Kidney tubule cell (primary cell): ENCODE measurements around the gene PTGFRN.
A peak's percentile ranks its signal among the peaks of the same experiment; 100 is the strongest.

ENCODE experiments used
- DNase-seq: peaks from one replicate; pipeline ENCODE4 v3.0.0-alpha.2; 2018; ENCODE audit warnings: low spot score

PTGFRN gene

GRCh38 chr1:117000142-117000541 is 90.4 kb downstream of the PTGFRN start:
- DNase-seq = no peak

- no peak for DNase-seq
Observed at GRCh38 chr1:117001254-117001927, 91.7 kb downstream of the PTGFRN start, which contains the start of gene CD101. TSS of gene CD101 (plus strand) at chr1:117001760. CDS start at chr1:117001818, 58 bp downstream.

- peak; percentile 35 for DNase-seq
Observed at GRCh38 chr1:117003223-117003875, 93.6 kb downstream of the PTGFRN start.

- DNase-seq = no peak
Observed at GRCh38 chr1:117007719-117008013, 98.0 kb downstream of the PTGFRN start.

- no peak for DNase-seq
Observed at GRCh38 chr1:117008656-117009055, 98.9 kb downstream of the PTGFRN start.

GRCh38 chr1:117009132-117009531 is 99.4 kb downstream of the PTGFRN start:
- no peak for DNase-seq

- DNase-seq = no peak
Observed at GRCh38 chr1:117010310-117010969, 100.7 kb downstream of the PTGFRN start.

- DNase-seq = no peak
Observed at GRCh38 chr1:117011334-117011733, 101.6 kb downstream of the PTGFRN start.

GRCh38 chr1:117013309-117013858 is 103.7 kb downstream of the PTGFRN start:
- DNase-seq = peak; percentile 7

GRCh38 chr1:117014209-117014608 is 104.5 kb downstream of the PTGFRN start:
- peak; percentile 42 for DNase-seq

- DNase-seq = no peak
Observed at GRCh38 chr1:117015724-117016123, 106.0 kb downstream of the PTGFRN start.

GRCh38 chr1:117017062-117017461 is 107.3 kb downstream of the PTGFRN start:
- no peak for DNase-seq

GRCh38 chr1:117017648-117018047 is 107.9 kb downstream of the PTGFRN start:
- DNase-seq = no peak

- DNase-seq = no peak
Observed at GRCh38 chr1:117020526-117021156, 110.9 kb downstream of the PTGFRN start.

- DNase-seq = no peak
Observed at GRCh38 chr1:117022114-117022513, 112.4 kb downstream of the PTGFRN start.

- no peak for DNase-seq
Observed at GRCh38 chr1:117025568-117025967, 115.9 kb downstream of the PTGFRN start.

GRCh38 chr1:117026361-117026760 is 116.6 kb downstream of the PTGFRN start:
- no peak for DNase-seq

- DNase-seq = no peak
Observed at GRCh38 chr1:117029685-117030084, 120.0 kb downstream of the PTGFRN start.

GRCh38 chr1:117030271-117030877 is 120.7 kb downstream of the PTGFRN start:
- peak; percentile 17 for DNase-seq

GRCh38 chr1:117032266-117032665 is 122.5 kb downstream of the PTGFRN start:
- no peak for DNase-seq

- no peak for DNase-seq
Observed at GRCh38 chr1:117032681-117033539, 123.2 kb downstream of the PTGFRN start.
